Activated T-cell treated with anti-CD3 and anti-CD28 coated beads, Interleukin-2, amount 50 U/mL, for 24 hours (primary cell): ENCODE data around the gene USP34.
A peak's percentile ranks its signal among the peaks of the same experiment; 100 is the strongest.
"Not testable (repeated sequence)": the region's sequence is repeated elsewhere in the genome, so short reads cannot be mapped to it uniquely, and the experiment has no call there.

Experiments
- DNase-seq: peaks from one replicate; pipeline ENCODE4 v3.0.0-alpha.2; 2020
- H3K27ac Mint-ChIP-seq: 2 replicates; pipeline ENCODE4 v1.8.0; 2020; ENCODE audit warnings: mild to moderate bottlenecking, mixed read lengths
- H3K27me3 Mint-ChIP-seq: 2 replicates; pipeline ENCODE4 v1.8.0; 2020; ENCODE audit warnings: mixed read lengths
- H3K36me3 Mint-ChIP-seq: 2 replicates; pipeline ENCODE4 v1.8.0; 2020; ENCODE audit warnings: low read depth, mixed read lengths
- H3K4me1 Mint-ChIP-seq: 2 replicates; pipeline ENCODE4 v1.8.0; 2020; ENCODE audit warnings: low read depth, mixed read lengths
- H3K4me3 Mint-ChIP-seq: 2 replicates; pipeline ENCODE4 v1.8.0; 2020; ENCODE audit warnings: mild to moderate bottlenecking, moderate library complexity, mixed read lengths
- H3K9me3 Mint-ChIP-seq: 2 replicates; pipeline ENCODE4 v1.8.0; 2020; ENCODE audit warnings: mixed read lengths

USP34 gene

DNA sequence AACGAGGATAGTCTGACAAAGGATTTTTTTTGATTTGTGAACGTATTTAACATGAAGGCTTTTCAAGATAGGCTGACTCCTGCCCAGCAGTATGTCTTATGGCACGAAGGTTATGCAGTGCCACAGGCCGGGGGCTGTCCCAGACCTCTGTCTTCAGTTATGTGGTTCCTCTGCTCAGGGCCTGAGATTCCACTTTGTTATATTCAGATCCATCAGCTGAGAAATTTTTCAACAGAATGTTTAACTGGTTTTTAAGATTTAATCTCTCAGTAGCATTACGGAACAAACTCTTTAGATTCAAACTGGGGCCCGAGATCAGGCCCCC, 288.9 kb downstream of the USP34 start:
- Mint-ChIP-seq H3K9me3 (no peaks in the 10 kb centered on the region), H3K4me3 (no peak overlapping the region), H3K27me3 (no peaks in the 10 kb centered on the region), H3K27ac (peak overlapping the region; percentile 96), H3K36me3 (peaks cover 89% of the 10 kb centered on the region), H3K4me1 (peaks cover 66% of the 10 kb centered on the region)
- no peak for DNase-seq

DNA sequence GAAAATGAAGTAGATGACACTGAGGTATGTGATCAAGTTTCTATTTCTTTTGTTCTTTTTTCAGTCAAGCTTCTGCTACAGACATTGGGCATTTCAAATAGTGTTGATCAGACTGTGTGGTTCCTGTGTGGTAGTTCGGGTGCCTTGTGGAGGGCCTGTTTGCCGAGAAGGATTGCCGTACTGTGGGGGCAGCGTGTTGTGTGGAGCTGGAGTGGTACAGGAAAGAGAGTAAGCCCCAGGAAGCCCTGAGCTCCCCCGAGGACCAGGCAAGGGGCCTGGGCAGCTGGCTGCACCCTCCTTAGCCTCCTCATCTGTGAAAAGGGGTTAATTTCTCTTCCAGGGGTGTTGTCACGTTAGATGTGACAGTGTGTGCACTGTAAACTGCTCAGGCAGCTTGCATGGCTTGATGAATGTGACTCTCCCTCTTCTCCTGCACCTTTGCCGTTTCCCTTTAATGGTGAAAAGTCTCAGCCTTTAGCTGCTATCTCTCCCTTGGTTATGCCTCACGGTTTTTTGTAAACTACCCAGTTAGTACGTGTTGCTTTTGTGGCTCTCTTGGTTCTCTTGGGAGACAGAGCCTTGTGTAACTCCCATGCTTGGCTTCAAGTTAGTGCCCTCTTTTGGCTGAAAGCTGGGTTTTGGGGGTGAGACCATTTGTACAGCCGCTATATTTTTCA, 289.4 kb downstream of the USP34 start:
- peak overlapping the region; percentile 90 for H3K4me3 Mint-ChIP-seq
- H3K4me1 Mint-ChIP-seq = peaks cover 70% of the 10 kb centered on the region

DNA sequence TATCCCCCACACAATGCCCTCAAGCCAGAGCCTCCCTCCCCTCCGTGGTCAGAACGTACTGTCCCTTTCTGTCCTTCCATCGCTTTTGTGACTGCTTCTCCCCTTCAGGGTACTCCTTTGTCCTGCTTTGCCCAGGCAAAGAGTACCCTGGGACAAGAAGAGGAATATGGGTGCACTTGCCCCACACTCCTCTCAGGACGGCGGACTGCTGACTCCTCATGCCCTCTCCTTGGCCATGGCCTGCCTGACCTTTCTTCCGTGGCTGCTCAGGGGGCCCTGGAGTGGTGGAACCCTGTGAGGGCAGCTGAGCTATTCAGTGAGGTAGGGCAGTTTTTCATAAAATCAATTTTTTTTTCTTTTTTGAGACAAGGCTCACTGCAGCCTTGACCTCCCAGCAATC, 290.2 kb downstream of the USP34 start:
- Mint-ChIP-seq H3K9me3 (no peaks in the 10 kb centered on the region), H3K4me3 (peak overlapping the region; percentile 90), H3K4me1 (peaks cover 75% of the 10 kb centered on the region), H3K27me3 (no peaks in the 10 kb centered on the region), H3K36me3 (peaks cover 79% of the 10 kb centered on the region), H3K27ac (peak overlapping the region; percentile 96)
- DNase-seq = no peak

More for the DNA sequence above, 289.4 kb downstream of the USP34 start:
- H3K36me3 Mint-ChIP-seq = peaks cover 87% of the 10 kb centered on the region
- DNase-seq = no peak
- H3K27me3 Mint-ChIP-seq = no peaks in the 10 kb centered on the region
- H3K9me3 Mint-ChIP-seq = no peaks in the 10 kb centered on the region
- H3K27ac Mint-ChIP-seq = peak overlapping the region; percentile 96

DNA sequence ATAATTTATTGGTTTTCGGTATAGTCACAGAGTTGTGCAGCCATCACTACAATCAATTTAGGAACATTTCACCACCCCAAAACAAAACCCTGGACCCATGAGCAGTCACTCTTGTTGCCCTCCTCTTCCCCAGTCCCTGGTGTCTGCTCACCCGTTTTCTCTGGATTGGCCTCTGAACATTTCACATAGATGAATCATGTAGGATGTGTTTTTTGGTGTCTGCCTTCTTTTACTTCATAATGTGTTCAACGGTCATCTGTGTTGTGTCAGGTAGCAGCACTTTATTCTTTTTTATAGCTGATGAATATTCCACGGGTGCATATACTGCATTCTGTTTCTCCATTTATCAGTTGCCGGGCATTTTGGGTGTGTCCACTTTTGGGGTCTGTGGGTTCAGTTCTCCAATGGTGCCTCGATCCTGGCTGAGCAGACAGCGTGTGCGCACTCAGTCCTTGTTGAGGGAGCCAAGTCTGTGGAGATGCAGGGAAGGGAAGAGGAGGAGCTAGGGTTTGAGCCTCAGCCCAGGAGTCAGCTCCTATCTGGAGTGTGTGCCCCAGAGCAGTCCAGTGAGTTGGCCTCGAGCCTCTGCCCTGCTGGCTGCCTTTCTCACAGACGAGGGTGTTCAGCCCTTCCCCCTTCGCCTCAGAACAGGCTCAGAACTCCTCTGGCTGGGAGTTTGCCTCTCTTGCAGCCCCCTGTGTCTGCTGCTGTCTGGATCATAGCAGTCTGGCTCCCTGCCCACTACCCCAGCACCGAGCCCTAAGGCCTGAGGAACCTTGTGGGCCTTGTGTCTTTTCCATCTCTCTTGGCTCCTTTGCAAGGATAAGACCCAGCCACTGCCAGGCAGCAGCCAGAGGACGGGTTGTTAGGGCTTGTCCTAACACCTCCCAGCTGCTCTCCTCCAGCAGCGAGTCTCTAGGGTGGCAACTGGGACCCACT, 290.9 kb downstream of the USP34 start:
- peak overlapping the region; percentile 90 for H3K4me3 Mint-ChIP-seq
- H3K36me3 Mint-ChIP-seq = peaks cover 72% of the 10 kb centered on the region
- no peaks in the 10 kb centered on the region for H3K27me3 Mint-ChIP-seq
- no peaks in the 10 kb centered on the region for H3K9me3 Mint-ChIP-seq
- H3K4me1 Mint-ChIP-seq = peaks cover 69% of the 10 kb centered on the region
- no peak for DNase-seq
- H3K27ac Mint-ChIP-seq = peak overlapping the region; percentile 96

DNA sequence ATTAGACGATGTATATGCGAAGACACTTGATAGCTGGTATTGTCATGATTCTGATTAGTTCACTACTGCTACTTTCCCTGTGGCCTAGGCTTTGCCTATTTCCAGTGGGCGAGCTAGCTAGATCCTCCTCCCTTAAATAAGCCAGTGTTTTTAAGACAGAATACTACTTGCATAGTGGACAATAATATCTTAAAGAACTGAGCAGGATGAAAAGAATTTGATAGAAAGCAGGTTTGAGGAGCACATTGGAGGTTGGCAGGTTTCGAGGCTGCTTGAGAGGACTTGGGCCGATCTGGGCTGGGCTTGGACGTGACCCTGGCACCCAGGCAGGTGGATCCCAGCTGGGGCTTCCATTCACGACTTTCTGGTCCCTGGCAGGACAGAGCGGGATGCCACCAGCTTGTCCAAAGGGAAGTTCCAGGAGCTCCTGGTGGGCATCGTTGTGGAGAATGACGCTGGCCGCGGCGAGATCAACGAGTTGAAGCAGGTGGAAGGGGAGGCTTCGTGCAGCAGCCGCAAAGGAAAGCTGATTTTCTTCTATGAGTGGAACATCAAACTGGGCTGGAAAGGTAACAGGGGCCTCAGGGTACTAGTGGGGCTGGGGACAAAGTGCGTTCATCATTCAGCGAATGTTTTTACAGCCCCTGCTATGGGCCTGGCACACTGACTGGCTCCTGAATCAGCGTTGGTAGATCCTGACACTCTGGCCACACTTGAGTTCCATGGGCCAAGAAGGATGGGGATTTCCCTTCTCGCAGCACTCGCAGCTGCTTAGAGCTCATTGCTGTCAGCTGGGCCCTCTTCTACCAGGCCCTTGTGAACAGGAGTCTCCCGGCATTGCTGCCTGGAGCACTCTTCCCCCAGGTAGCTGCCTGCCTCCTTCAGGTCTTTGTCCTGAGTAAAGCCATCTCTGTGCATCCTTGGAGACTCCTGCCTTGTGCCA, 292.0 kb downstream of the USP34 start:
- Mint-ChIP-seq H3K4me3 (peak overlapping the region; percentile 90), H3K9me3 (no peaks in the 10 kb centered on the region), H3K27me3 (no peaks in the 10 kb centered on the region), H3K4me1 (peaks cover 62% of the 10 kb centered on the region), H3K27ac (peak overlapping the region; percentile 96), H3K36me3 (peaks cover 62% of the 10 kb centered on the region)
- DNase-seq = peak; percentile 42

DNA sequence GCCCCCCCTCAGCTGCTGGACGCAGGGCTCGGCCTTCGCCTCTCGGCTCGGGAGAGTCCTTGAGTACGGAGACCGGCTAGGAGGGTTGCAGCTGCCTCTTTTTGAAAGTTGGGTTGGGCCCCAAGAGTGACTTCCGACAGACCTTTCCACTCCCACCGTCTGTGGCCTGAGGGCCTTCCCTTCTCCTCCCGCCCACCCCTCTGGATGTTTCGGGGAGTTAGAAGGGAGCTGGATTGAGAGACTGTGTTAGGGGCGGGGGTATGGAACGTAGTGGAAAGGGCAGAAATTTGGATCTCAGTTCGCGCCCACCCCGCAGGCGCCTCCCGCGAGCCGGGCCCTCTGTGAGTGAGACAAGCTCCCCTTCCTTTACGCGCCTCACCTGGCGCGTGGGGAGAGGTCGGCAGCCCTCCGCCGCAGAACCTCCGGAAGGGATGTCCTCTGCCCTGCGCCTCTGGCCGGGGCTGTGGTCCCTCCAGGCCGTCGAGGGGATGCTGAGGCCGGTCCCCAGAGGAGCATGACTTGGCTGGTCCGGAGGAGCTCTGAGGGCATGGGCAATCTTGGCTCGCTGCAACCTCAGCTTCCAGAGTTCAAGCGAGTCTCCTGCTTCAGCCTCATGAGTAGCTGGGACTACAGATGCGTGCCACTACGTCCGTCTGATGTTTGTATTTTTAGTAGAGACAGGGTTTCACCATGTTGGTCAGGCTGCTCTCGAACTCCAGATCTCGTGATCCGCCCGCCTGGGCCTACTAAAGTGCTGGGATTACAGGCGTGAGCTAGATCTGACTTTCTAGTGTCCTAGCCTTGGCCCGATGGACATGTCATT, 292.9 kb downstream of the USP34 start:
- H3K27me3 Mint-ChIP-seq = no peaks in the 10 kb centered on the region
- DNase-seq = no peak
- H3K9me3 Mint-ChIP-seq = no peaks in the 10 kb centered on the region
- peak overlapping the region; percentile 90 for H3K4me3 Mint-ChIP-seq
- peaks cover 55% of the 10 kb centered on the region for H3K4me1 Mint-ChIP-seq
- peak overlapping the region; percentile 96 for H3K27ac Mint-ChIP-seq
- H3K36me3 Mint-ChIP-seq = peaks cover 53% of the 10 kb centered on the region

DNA sequence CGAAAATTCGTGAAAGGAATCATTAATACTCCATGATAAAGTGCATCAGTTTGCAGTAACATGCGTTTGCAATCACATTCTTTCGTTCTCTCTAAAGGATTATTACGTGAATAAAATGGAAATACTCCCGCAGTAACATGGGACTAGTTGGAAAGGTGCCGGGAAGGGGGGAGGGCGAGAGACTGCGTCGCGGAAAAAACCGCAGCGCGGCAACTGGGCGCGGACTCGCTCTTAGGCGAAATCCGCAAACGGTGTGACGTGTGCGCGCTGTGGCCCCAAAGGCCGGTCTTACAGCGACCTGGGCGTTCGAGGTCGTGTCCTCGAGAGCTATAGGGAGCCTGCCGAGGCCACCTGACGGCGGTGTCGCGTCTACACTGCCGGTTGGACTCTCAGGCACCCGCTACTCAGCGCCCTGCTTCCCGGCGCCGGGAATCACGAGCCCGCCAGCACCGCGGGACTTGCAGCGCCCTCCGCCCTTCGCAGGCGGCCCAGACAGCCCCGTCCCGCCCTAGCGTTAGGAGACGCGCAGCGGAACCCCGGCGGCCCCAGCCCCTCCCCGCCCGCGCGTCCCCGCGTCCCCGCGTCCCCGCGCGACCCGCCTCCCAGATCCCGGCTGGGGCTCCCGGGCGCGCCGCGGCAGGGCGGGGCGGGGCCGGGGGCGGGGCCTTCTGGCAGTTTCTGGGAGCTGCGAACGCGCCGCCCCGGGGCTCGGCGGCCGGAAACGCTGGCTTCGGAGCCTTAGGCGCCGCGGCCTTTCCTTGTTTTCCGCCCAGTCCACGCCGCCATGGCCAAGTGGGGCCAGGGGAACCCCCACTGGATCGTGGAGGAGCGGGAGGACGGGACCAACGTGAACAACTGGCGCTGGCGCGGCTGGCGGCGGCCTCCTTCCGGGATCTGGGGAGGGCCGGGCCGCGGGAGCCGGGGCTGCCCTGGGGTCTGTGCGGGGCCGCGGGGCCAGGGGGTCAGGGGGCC, 293.8 kb downstream of the USP34 start:
- peak; percentile 96 for DNase-seq
- Mint-ChIP-seq H3K4me1 (peaks cover 48% of the 10 kb centered on the region), H3K9me3 (no peaks in the 10 kb centered on the region), H3K27me3 (no peaks in the 10 kb centered on the region), H3K27ac (peak overlapping the region; percentile 96), H3K4me3 (peak overlapping the region; percentile 90), H3K36me3 (peaks cover 45% of the 10 kb centered on the region)

DNA sequence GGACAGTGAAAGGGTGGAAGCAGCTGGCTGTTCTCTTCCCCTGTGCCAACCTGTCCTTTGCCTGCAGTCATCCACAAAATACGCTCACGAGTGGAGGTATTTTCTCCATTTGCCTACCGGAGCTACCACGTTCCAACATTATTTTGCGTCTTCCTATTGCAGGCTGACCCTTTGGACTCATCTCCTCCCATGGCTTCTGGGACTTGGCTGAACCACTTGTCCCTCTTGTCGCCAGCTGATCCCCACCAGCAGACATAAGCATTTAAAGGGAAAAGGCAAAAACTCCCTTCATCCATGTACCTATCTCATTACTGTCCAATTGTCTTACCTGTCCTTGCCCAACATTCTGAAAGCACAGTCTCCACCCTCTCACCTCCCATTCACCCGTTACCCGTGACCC, 295.9 kb downstream of the USP34 start:
- H3K27ac Mint-ChIP-seq = no peak overlapping the region
- no peaks in the 10 kb centered on the region for H3K9me3 Mint-ChIP-seq

DNA sequence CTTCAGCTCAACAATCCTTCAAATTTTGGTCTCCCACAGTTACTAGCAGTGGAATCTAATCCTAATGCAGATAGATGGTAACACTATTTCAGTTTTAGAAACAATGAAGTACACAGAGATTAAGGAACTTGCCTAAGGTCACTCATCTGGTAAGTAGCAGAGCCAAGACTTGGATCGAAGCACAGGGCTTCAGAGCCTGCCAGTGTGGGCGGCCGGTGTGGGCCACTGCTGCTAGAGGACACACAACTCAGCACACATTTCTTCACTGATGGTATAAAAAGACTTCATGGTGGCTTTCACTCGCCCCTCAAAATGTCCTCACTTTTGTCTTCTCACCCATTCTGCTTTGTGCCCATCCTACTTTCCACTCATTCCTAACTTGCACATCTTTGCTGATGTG, 297.8 kb downstream of the USP34 start:
- no peak overlapping the region for H3K4me3 Mint-ChIP-seq
- no peak overlapping the region for H3K27ac Mint-ChIP-seq
- no peak for DNase-seq
- H3K4me1 Mint-ChIP-seq = peaks cover 9% of the 10 kb centered on the region
- H3K36me3 Mint-ChIP-seq = peaks cover 9% of the 10 kb centered on the region
- no peaks in the 10 kb centered on the region for H3K27me3 Mint-ChIP-seq
- H3K9me3 Mint-ChIP-seq = no peaks in the 10 kb centered on the region

More for the DNA sequence above, 295.9 kb downstream of the USP34 start:
- no peaks in the 10 kb centered on the region for H3K27me3 Mint-ChIP-seq
- H3K4me3 Mint-ChIP-seq = no peak overlapping the region
- peaks cover 25% of the 10 kb centered on the region for H3K36me3 Mint-ChIP-seq
- peaks cover 28% of the 10 kb centered on the region for H3K4me1 Mint-ChIP-seq
- DNase-seq = no peak

DNA sequence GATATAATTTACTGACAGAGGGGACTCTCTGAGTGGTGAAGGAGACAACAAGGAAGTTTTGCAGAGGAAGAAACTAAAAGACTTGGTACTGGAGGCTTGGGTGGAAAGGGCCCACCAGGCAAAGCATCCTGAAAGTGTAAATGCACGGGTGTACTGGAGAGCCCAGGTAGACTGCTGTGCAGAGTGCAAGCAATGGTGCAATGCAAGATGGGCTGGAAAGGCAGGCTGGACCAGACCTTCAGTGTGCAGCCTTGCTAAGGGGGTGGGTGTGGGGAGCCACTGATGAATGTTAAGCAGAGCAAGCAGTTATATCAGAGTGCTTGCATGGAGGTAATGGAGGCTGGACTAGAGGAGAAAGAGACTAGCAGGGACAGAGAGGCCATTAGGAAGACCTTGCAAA, 298.2 kb downstream of the USP34 start:
- H3K27ac Mint-ChIP-seq = no peak overlapping the region

DNA sequence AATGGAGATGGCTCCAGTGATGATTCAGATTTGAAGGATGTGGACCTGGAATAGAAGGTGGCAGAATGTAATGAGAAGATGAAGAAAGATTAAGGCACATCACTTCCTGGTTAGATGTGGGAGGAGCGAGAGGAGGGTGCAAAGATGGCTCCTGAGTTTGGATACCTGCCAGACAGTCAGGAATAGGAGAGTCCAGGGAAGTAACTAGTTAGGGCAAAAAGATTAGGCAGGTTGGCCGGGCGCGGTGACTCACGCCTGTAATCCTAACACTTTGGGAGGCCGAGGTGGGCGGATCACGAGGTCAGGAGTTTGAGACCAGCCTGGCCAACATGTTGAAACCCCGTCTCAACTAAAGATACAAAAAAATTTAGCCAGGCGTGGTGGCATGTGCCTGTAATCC, 303.3 kb downstream of the USP34 start:
- DNase-seq = no peak
- H3K4me3 Mint-ChIP-seq = no peak overlapping the region
- no peaks in the 10 kb centered on the region for H3K9me3 Mint-ChIP-seq
- H3K27ac Mint-ChIP-seq = no peak overlapping the region
- H3K4me1 Mint-ChIP-seq = no peaks in the 10 kb centered on the region
- peaks cover 46% of the 10 kb centered on the region for H3K36me3 Mint-ChIP-seq
- no peaks in the 10 kb centered on the region for H3K27me3 Mint-ChIP-seq

More for the DNA sequence above, 298.2 kb downstream of the USP34 start:
- peaks cover 9% of the 10 kb centered on the region for H3K4me1 Mint-ChIP-seq
- no peaks in the 10 kb centered on the region for H3K27me3 Mint-ChIP-seq
- H3K9me3 Mint-ChIP-seq = no peaks in the 10 kb centered on the region
- DNase-seq = no peak
- H3K4me3 Mint-ChIP-seq = no peak overlapping the region
- H3K36me3 Mint-ChIP-seq = peaks cover 7% of the 10 kb centered on the region

DNA sequence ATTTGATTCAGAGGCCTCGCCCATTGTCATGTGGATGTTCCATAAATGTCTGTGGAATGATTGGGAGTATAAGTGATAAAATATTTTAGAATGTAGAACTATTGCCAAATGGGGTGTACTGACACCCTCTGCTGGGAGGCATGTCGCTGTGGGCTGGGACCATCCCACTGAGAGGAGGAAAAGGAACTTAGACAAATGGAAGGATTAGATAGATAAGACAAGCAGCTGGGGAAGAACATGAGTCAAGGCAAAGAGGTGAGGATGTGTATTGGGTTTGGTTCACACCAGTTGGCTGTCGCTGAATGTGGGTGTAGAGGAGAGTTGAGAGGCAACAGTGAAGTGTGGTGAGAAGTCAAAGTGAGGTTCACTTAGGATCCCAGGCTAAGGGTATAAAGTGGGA, 304.9 kb downstream of the USP34 start:
- Mint-ChIP-seq H3K4me1 (no peaks in the 10 kb centered on the region), H3K36me3 (peaks cover 59% of the 10 kb centered on the region)
- no peak for DNase-seq

DNA sequence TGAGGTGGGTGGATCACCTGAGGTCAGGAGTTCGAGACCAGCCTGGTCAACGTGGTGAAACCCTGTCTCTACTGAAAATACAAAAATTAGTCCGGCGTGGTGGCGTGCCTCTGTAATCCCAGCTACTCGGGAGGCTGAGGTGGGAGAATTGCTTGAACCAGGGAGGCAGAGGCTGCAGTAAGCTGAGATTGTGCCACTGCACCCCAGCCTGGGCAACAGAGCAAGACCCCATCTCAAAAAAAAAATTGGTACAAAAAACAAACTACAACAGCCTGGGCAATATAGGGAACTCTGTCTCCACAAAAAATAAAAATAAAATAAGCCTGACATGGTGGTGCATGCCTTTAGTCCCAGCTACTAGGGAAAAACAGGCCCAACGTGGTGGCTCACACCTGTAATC, 305.8 kb downstream of the USP34 start:
- H3K27ac Mint-ChIP-seq, H3K27me3 Mint-ChIP-seq, DNase-seq, H3K4me1 Mint-ChIP-seq, H3K9me3 Mint-ChIP-seq, H3K4me3 Mint-ChIP-seq: not testable (repeated sequence)
- peaks cover 66% of the 10 kb centered on the region for H3K36me3 Mint-ChIP-seq

More for the DNA sequence above, 304.9 kb downstream of the USP34 start:
- H3K9me3 Mint-ChIP-seq = no peaks in the 10 kb centered on the region
- no peaks in the 10 kb centered on the region for H3K27me3 Mint-ChIP-seq
- no peak overlapping the region for H3K4me3 Mint-ChIP-seq
- H3K27ac Mint-ChIP-seq = no peak overlapping the region
